Right lobe of liver (tissue), 6 donors: Measurements from ENCODE around the gene CEACAM7. TPM values are rescaled to one million over a fixed set of nuclear protein-coding genes. Genes with fewer than 3 reads are reported as not detected.

Experiments
- ATAC-seq, 4 donors: fragments of 200-7000 bp; cut with Tn5 transposase; one replicate each; pipeline ENCODE4 v1.9.1; 2020; ENCODE audit warnings: mild to moderate bottlenecking in 4 of 4, moderate library complexity in 4 of 4
- DNase-seq, 3 donors: peaks; one replicate each; pipeline ENCODE4 v3.0.0-alpha.2; 2020
- H3K27ac ChIP-seq, 3 donors: fragments of 200-600 bp; one replicate each; pipeline ENCODE4 v1.8.0; 2022
- H3K27me3 ChIP-seq, 2 donors: fragments of 200-600 bp; one replicate each; pipeline ENCODE4 v1.8.0; 2022
- H3K36me3 ChIP-seq, 4 donors: fragments of 200-600 bp; sonication (generic) in 1 of 4; one replicate each; pipeline versions ENCODE4 v1.5.1 to v1.8.0; 2017 to 2022; ENCODE audit warnings: control low read depth in 1 of 4
- H3K4me1 ChIP-seq, 4 donors: fragments of 200-600 bp; sonication (generic) in 1 of 4; one replicate each; pipeline versions ENCODE4 v1.5.1 to v1.8.0; 2017 to 2022; ENCODE audit warnings: control low read depth in 1 of 4
- H3K4me3 ChIP-seq, 3 donors: fragments of 200-600 bp; one replicate each; pipeline ENCODE4 v1.8.0; 2022
- H3K9me3 ChIP-seq, 4 donors: fragments of 200-600 bp; sonication (generic) in 1 of 4; one replicate each; pipeline versions ENCODE4 v1.5.1 to v1.8.0; 2017 to 2022; ENCODE audit warnings: control low read depth in 1 of 4
- POLR2A ChIP-seq: fragments of 450-650 bp; IDR thresholded peaks from one replicate; pipeline ENCODE4 v1.6.1; 2017; ENCODE audit warnings: antibody characterized with exemption, mild to moderate bottlenecking
- WGBS: methylation state at CpG from one replicate; pipeline ENCODE4 v1.1.6; 2018; ENCODE audit warnings: low coverage, low lambda C conversion rate; ENCODE audit not compliant: insufficient coverage; ENCODE audit errors: missing lambda C conversion rate; 5-methylcytosine and 5-hydroxymethylcytosine counted together
- intact Hi-C, 2 donors: fragments of 100-400 bp; cut with DNase I; formaldehyde crosslinking; loops; one replicate each; pipeline versions ENCODE4 v1.11.2 to v1.14.1; 2022
- total RNA-seq, 6 experiments: library from RNA; depleted of rRNA in 2 of 6; stranded (reverse); fragments of >200 nt in 2 of 6; fragmentation: NEBNext Ultra II Directional in 3 of 6; extraction: Animal tissue kit (Norgen Biotek cat#: 25700) in 3 of 6; gene quantifications; one replicate each; pipeline versions ENCODE4 v1.1.0 to v1.2.4, GENCODE V29; 2016 to 2023
- TF ChIP-seq, protein P1 (sequence below), 4 donors: fragments of 200-600 bp in 3 of 4; fragments of 450-650 bp in 1 of 4; IDR thresholded peaks; one replicate each; pipeline versions ENCODE4 v1.5.1 to v1.8.0; 2016 to 2022; ENCODE audit warnings: antibody characterized with exemption in 4 of 4, mild to moderate bottlenecking in 2 of 4
- donor health status: DM: no; HTN: yes; CAD: no.
- donor health status: DM: no; HTN: no; CAD: no.
- donor health status: DM: no; HTN: no; CAD: no.
- donor health status: DM: no; HTN: yes; CAD: no.
- donor health status: DM: no; HTN: yes; CAD: no.

The CEACAM7 gene
- total RNA-seq, 6 experiments from 2014 or later, result not detected

DNA sequence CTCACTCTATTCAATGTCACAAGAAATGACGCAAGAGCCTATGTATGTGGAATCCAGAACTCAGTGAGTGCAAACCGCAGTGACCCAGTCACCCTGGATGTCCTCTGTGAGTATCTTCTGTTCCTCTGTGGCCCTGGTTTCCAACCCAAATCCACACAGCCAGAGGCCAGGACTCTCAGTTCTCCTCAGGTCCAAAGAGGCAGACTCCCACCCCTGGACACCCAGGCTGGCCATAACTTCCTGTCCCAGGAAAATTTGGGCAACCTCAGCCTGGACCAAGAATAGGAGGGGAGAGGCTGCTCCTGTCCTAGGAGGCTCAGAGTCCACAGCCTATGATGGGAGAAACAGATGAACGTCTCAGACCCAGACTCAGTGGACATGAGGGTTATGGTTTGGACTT lies 32.0 kb upstream of the CEACAM7 start:
- DNase-seq, result no peak
- Histone ChIP-seq H3K9me3 (no peaks in the 10 kb centered on the region), H3K4me1 (no peaks in the 10 kb centered on the region), H3K36me3 (no peaks in the 10 kb centered on the region), H3K4me3 (no peak overlapping the region), H3K27ac (no peak overlapping the region), H3K27me3 (no peaks in the 10 kb centered on the region)
- ATAC-seq, result no peak
- TF ChIP-seq POLR2A, result no peak
- TF ChIP-seq, protein P1, sequence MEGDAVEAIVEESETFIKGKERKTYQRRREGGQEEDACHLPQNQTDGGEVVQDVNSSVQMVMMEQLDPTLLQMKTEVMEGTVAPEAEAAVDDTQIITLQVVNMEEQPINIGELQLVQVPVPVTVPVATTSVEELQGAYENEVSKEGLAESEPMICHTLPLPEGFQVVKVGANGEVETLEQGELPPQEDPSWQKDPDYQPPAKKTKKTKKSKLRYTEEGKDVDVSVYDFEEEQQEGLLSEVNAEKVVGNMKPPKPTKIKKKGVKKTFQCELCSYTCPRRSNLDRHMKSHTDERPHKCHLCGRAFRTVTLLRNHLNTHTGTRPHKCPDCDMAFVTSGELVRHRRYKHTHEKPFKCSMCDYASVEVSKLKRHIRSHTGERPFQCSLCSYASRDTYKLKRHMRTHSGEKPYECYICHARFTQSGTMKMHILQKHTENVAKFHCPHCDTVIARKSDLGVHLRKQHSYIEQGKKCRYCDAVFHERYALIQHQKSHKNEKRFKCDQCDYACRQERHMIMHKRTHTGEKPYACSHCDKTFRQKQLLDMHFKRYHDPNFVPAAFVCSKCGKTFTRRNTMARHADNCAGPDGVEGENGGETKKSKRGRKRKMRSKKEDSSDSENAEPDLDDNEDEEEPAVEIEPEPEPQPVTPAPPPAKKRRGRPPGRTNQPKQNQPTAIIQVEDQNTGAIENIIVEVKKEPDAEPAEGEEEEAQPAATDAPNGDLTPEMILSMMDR (IDR thresholded peaks at IDR 0.05), result no peak
- intact Hi-C loops, result no loop called here
- 80% methylated on average over 1 of the region's 3 CpGs for WGBS

DNA sequence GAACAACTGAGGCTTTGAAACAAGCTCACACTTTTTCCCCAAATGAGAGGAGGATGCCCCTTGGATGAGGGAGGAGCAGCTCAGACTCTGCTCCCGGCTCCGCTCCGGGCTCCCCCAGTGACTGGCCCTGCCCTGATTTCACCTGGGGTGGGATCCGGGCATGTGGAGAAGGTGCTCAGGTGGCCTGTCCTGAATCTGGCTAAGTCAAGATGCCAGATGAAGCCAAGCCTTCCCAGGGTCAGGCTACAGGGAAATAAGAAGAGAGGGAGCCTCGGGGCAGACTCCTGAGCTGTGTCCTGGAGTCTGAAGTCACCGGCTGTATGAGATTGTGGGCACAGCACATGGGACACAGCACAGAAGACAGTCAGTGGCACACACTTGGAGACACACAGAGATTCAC lies 30.7 kb upstream of the CEACAM7 start:
- WGBS, result 28% methylated on average over 2 of the region's 6 CpGs
- no peak for ATAC-seq
- DNase-seq, result no peak

DNA sequence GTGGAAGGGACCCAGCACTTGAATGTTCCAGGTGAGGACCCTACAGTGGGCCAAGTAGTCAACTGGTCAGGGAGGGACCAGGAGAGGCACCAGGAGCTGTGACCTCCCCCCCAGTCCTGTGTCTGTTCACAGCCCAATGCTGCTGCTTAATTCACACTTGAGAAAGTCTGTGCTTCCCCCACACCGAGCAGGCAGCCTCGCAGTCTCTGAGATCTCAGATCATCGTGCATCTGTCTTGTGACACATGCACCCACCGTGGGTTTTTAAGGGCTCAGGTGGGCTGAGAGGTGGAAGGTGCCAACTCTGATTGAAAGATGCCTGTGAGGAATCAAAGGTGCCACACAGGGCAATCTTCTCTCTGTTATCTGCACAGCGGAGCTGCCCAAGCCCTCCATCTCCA lies 26.5 kb upstream of the CEACAM7 start:
- H3K4me1 ChIP-seq, result no peaks in the 10 kb centered on the region
- ATAC-seq (no peak), DNase-seq (no peak)
- no peaks in the 10 kb centered on the region for H3K9me3 ChIP-seq
- no peak overlapping the region for H3K27ac ChIP-seq
- intact Hi-C loops, result no loop called here
- no CpG with 5 or more reads among the region's 5 CpGs for WGBS
- no peaks in the 10 kb centered on the region for H3K27me3 ChIP-seq
- TF ChIP-seq, protein P1 (IDR thresholded peaks at IDR 0.05), result no peak
- no peak for TF ChIP-seq POLR2A
- no peaks in the 10 kb centered on the region for H3K36me3 ChIP-seq
- no peak overlapping the region for H3K4me3 ChIP-seq

More for the DNA sequence above, 30.7 kb upstream of the CEACAM7 start:
- H3K36me3 ChIP-seq, result no peaks in the 10 kb centered on the region
- H3K27me3 ChIP-seq, result no peaks in the 10 kb centered on the region
- no peak overlapping the region for H3K4me3 ChIP-seq
- intact Hi-C loops, result no loop called here
- H3K9me3 ChIP-seq, result no peaks in the 10 kb centered on the region
- H3K4me1 ChIP-seq, result no peaks in the 10 kb centered on the region
- no peak overlapping the region for H3K27ac ChIP-seq
- TF ChIP-seq, protein P1 (IDR thresholded peaks at IDR 0.05), result no peak
- TF ChIP-seq POLR2A, result no peak

DNA sequence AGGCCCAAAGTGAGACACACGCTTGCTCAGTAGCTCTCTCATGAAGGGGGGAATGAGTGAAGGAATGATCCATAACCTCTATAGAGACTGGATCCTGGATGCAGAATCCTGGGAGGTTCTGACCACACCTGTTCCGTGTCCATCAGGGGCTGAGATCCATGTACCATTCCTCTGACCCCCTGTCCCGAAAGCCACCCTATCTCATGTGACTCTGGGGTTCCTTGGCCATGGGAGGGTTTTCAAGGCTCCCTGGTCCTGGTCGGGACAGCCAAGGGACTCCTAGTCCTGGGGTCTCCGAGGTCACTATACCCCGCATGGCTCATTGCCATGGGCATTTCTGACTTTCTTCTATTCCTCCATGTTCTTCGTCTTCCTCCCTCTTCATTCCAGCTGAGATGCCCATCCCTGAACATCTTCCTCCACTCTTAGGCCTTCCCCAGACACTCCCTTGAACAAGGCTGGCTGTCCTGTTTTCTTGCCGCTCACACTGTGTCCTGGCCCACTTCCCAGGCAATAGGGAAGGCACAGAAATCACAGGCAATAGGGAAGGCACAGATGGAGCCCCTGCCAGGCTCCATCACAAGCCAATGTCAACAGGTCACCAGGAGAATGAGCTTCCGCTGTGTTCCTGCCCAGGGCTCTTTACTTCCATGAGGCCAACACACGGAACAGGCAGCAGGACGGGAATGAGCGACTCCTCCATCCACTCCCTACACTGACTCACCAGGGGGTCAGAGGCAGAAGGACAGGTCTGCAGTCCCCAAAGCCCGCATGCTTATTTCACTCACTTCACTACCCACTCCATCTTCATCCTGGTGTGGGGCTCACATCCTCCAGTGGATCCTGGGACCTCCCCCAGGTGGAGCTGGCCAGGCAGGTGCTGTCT lies 23.5 kb upstream of the CEACAM7 start:
- no peak overlapping the region for H3K27ac ChIP-seq
- H3K27me3 ChIP-seq, result no peaks in the 10 kb centered on the region

More for the DNA sequence above, 23.5 kb upstream of the CEACAM7 start:
- DNase-seq (no peak), ATAC-seq (no peak)
- H3K4me3 ChIP-seq, result no peak overlapping the region
- intact Hi-C loops, result no loop called here
- TF ChIP-seq, protein P1 (IDR thresholded peaks at IDR 0.05), result no peak
- TF ChIP-seq POLR2A, result no peak
- H3K9me3 ChIP-seq, result no peaks in the 10 kb centered on the region
- 53% methylated on average over 4 of the region's 13 CpGs for WGBS
- no peaks in the 10 kb centered on the region for H3K36me3 ChIP-seq
- H3K4me1 ChIP-seq, result no peaks in the 10 kb centered on the region
